Fibroblast of lung (primary cell): ENCODE data around the gene THPO. TPM values are rescaled to one million over a fixed set of nuclear protein-coding genes. Genes with fewer than 3 reads are reported as not detected.

Experiments
- DNase-seq, 2 donors: peaks; one replicate each; pipeline versions ENCODE4 v3.0.0 to v3.0.0-alpha.2; 2010; ENCODE audit warnings: low read depth in 2 of 2
- H2AFZ ChIP-seq: 2 replicates; pipeline ENCODE4 v1.5.1; 2012; ENCODE audit warnings: low read length, control low read depth, inconsistent platforms
- H3K27ac ChIP-seq: 2 replicates; pipeline ENCODE4 v1.5.1; 2011; ENCODE audit warnings: low read length, control low read depth; ENCODE audit not compliant: insufficient read depth
- H3K27me3 ChIP-seq: 2 replicates; pipeline ENCODE4 v1.5.1; 2011; ENCODE audit warnings: mild to moderate bottlenecking, low read length; ENCODE audit not compliant: control insufficient read depth, insufficient read depth
- H3K36me3 ChIP-seq: 2 replicates; pipeline ENCODE4 v1.5.1; 2011; ENCODE audit warnings: low read length; ENCODE audit not compliant: control insufficient read depth, insufficient read depth
- H3K4me1 ChIP-seq: 2 replicates; pipeline ENCODE4 v1.5.1; 2011; ENCODE audit warnings: low read length; ENCODE audit not compliant: control insufficient read depth, insufficient read depth; ENCODE audit errors: extremely low read depth
- H3K4me2 ChIP-seq: 2 replicates; pipeline ENCODE4 v1.5.1; 2011; ENCODE audit warnings: low read length, control low read depth; ENCODE audit not compliant: insufficient read depth; ENCODE audit errors: extremely low read depth
- H3K4me3 ChIP-seq, 4 experiments: fragments of 200-600 bp in 1 of 4; sonication (generic) in 1 of 4; replicated peaks in 1 of 4; 2 replicates each; pipeline ENCODE4 v1.5.1; 2011 to 2016; ENCODE audit warnings: low read length in 4 of 4, low read depth in 3 of 4, mild to moderate bottlenecking in 3 of 4, control low read depth in 2 of 4, inconsistent platforms in 1 of 4, mixed read lengths in 1 of 4; ENCODE audit not compliant: insufficient read depth in 1 of 4; ENCODE audit errors: control extremely low read depth in 1 of 4
- H3K79me2 ChIP-seq: 2 replicates; pipeline ENCODE4 v1.5.1; 2012; ENCODE audit warnings: mild to moderate bottlenecking, low read length, inconsistent platforms; ENCODE audit not compliant: control insufficient read depth, insufficient read depth
- H3K9ac ChIP-seq: 2 replicates; pipeline ENCODE4 v1.5.1; 2011; ENCODE audit warnings: mild to moderate bottlenecking, low read length, control low read depth; ENCODE audit not compliant: insufficient read depth
- H3K9me3 ChIP-seq: 2 replicates; pipeline ENCODE4 v1.5.1; 2012; ENCODE audit warnings: low read depth, low read length; ENCODE audit not compliant: control insufficient read depth, insufficient read depth
- H4K20me1 ChIP-seq: 2 replicates; pipeline ENCODE4 v1.5.1; 2011; ENCODE audit warnings: low read length; ENCODE audit not compliant: control insufficient read depth, insufficient read depth; ENCODE audit errors: extremely low read depth
- CTCF ChIP-seq, 2 donors: IDR thresholded peaks in 1 of 2; conservative IDR thresholded peaks in 1 of 2; 1 replicate in 1 of 2; 2 replicates in 1 of 2; pipeline ENCODE4 v1.5.1; 2011 to 2012; ENCODE audit warnings: low read length in 2 of 2, control low read depth in 1 of 2, inconsistent platforms in 1 of 2, low read depth in 1 of 2, mild to moderate bottlenecking in 1 of 2
- EZH2 ChIP-seq: IDR thresholded peaks from 2 replicates; pipeline ENCODE4 v1.5.1; 2012; ENCODE audit warnings: low read length, control low read depth, mild to moderate bottlenecking; ENCODE audit errors: missing control alignments
- polyA plus RNA-seq, 2 donors: library from polyadenylated mRNA; depleted of rRNA in 1 of 2; stranded (reverse) in 1 of 2; unstranded in 1 of 2; fragments of >200 nt; gene quantifications; 2 replicates each; pipeline ENCODE4 v1.2.1, GENCODE V29; 2011 to 2012; ENCODE audit warnings: missing spikeins in 1 of 2
- total RNA-seq: library from RNA; depleted of rRNA; stranded (reverse); fragments of >200 nt; gene quantifications from 2 replicates; pipeline ENCODE4 v1.2.1, GENCODE V29; 2014

THPO gene
- total and polyA plus RNA-seq, 2 donors (not counting 1 experiment from before 2014, with no cell fraction given) = 0.27 to 0.50 TPM

- Histone ChIP-seq H4K20me1 (no peaks in the 10 kb centered on the region), H3K4me3 (no peak overlapping the region), H3K36me3 (no peaks in the 10 kb centered on the region), H3K79me2 (no peaks in the 10 kb centered on the region), H2AFZ (no peak overlapping the region), H3K4me2 (no peak overlapping the region), H3K4me1 (no peaks in the 10 kb centered on the region), H3K27ac (no peak overlapping the region), H3K27me3 (peaks cover 37% of the 10 kb centered on the region), H3K9ac (no peak overlapping the region), H3K9me3 (no peaks in the 10 kb centered on the region)
- no peak for DNase-seq
- no peak for TF ChIP-seq EZH2
- no peak for TF ChIP-seq CTCF (conservative IDR thresholded peaks at IDR 0.05 in 1 of 2, IDR thresholded peaks at IDR 0.05 in 1 of 2; ENCODE audit: low read depth in 1 of 2, low read length in 2 of 2)
These were observed 633 bp downstream of the THPO start for GRCh38 chr3:184377374-184377773.

GRCh38 chr3:184375747-184376461, 2.1 kb downstream of the THPO start:
- TF ChIP-seq CTCF (conservative IDR thresholded peaks at IDR 0.05 in 1 of 2, IDR thresholded peaks at IDR 0.05 in 1 of 2; ENCODE audit: low read depth in 1 of 2, low read length in 2 of 2) (no peak), EZH2 (no peak)
- Histone ChIP-seq H3K27ac (no peak overlapping the region), H4K20me1 (no peaks in the 10 kb centered on the region), H3K9me3 (no peaks in the 10 kb centered on the region), H3K27me3 (peaks cover 26% of the 10 kb centered on the region), H3K9ac (no peak overlapping the region), H3K4me2 (no peak overlapping the region), H2AFZ (no peak overlapping the region), H3K36me3 (no peaks in the 10 kb centered on the region), H3K79me2 (no peaks in the 10 kb centered on the region), H3K4me3 (no peak overlapping the region), H3K4me1 (no peaks in the 10 kb centered on the region)
- DNase-seq = no peak

GRCh38 chr3:184373422-184373821, 4.6 kb downstream of the THPO start:
- no peaks in the 10 kb centered on the region for H3K9me3 ChIP-seq
- no peaks in the 10 kb centered on the region for H3K79me2 ChIP-seq
- H3K4me1 ChIP-seq = peaks cover 3% of the 10 kb centered on the region
- no peaks in the 10 kb centered on the region for H3K36me3 ChIP-seq
- no peak overlapping the region for H3K4me2 ChIP-seq
- TF ChIP-seq EZH2 = no peak
- TF ChIP-seq CTCF (conservative IDR thresholded peaks at IDR 0.05 in 1 of 2, IDR thresholded peaks at IDR 0.05 in 1 of 2; ENCODE audit: low read depth in 1 of 2, low read length in 2 of 2) = no peak
- H4K20me1 ChIP-seq = no peaks in the 10 kb centered on the region
- H3K27ac ChIP-seq = no peak overlapping the region
- H3K9ac ChIP-seq = no peak overlapping the region
- H3K4me3 ChIP-seq = no peak overlapping the region
- no peak overlapping the region for H2AFZ ChIP-seq
- peak; percentile 46 to 47 for DNase-seq
- H3K27me3 ChIP-seq = peaks cover 12% of the 10 kb centered on the region
